GM20431 (cell line): Measurements from ENCODE around the gene EFNB1.

Experiments
- in situ Hi-C: fragments of 300-500 bp; cut with MseI, MboI; formaldehyde crosslinking; loops from one replicate; pipeline ENCODE4 v1.15.0; 2020; ENCODE audit warnings: low sequenced_read_pairs; ENCODE audit not compliant: unreplicated experiment

Gene EFNB1

GRCh38 chrX:68826113-68826980, 2.5 kb upstream of the EFNB1 start:
- in situ Hi-C loops: loop anchor here (25.0 kb wide), 1 partner anchor 386 kb away; no protein-coding TSS in a partner anchor

GRCh38 chrX:68827256-68827655, 1.6 kb upstream of the EFNB1 start:
- in situ Hi-C loops: loop anchor here (25.0 kb wide), 1 partner anchor 385 kb away; no protein-coding TSS in a partner anchor

GRCh38 chrX:68827848-68828624, 785 bp upstream of the EFNB1 start:
- in situ Hi-C loops: loop anchor here (25.0 kb wide), 1 partner anchor 384 kb away; no protein-coding TSS in a partner anchor

GRCh38 chrX:68829582-68830418, 979 bp downstream of the EFNB1 start:
- in situ Hi-C loops: loop anchor here (25.0 kb wide), 1 partner anchor 383 kb away; no protein-coding TSS in a partner anchor

GRCh38 chrX:68830419-68831404, 1.9 kb downstream of the EFNB1 start:
- in situ Hi-C loops: loop anchor here (25.0 kb wide), 1 partner anchor 382 kb away; no protein-coding TSS in a partner anchor

- in situ Hi-C loops: loop anchor here (25.0 kb wide), 1 partner anchor 381 kb away; no protein-coding TSS in a partner anchor
These were observed 2.7 kb downstream of the EFNB1 start for GRCh38 chrX:68831405-68832100.

- in situ Hi-C loops: loop anchor here (25.0 kb wide), 1 partner anchor 380 kb away; no protein-coding TSS in a partner anchor
These were observed 3.2 kb downstream of the EFNB1 start for GRCh38 chrX:68832101-68832416.

GRCh38 chrX:68832516-68833447, 4.0 kb downstream of the EFNB1 start:
- in situ Hi-C loops: loop anchor here (25.0 kb wide), 1 partner anchor 380 kb away; no protein-coding TSS in a partner anchor

GRCh38 chrX:68833448-68833805, 4.6 kb downstream of the EFNB1 start:
- in situ Hi-C loops: loop anchor here (25.0 kb wide), 1 partner anchor 379 kb away; no protein-coding TSS in a partner anchor

- in situ Hi-C loops: loop anchor here (25.0 kb wide), 1 partner anchor 378 kb away; no protein-coding TSS in a partner anchor
These were observed 5.1 kb downstream of the EFNB1 start for GRCh38 chrX:68833855-68834331.

- in situ Hi-C loops: loop anchor here (25.0 kb wide), 1 partner anchor 378 kb away; no protein-coding TSS in a partner anchor
These were observed 5.7 kb downstream of the EFNB1 start for GRCh38 chrX:68834371-68835103.

- in situ Hi-C loops: loop anchor here (25.0 kb wide), 1 partner anchor 377 kb away; no protein-coding TSS in a partner anchor
These were observed 6.3 kb downstream of the EFNB1 start for GRCh38 chrX:68835104-68835442.

- in situ Hi-C loops: loop anchor here (25.0 kb wide), 1 partner anchor 377 kb away; no protein-coding TSS in a partner anchor
These were observed 6.6 kb downstream of the EFNB1 start for GRCh38 chrX:68835468-68835867.

- in situ Hi-C loops: loop anchor here (25.0 kb wide), 1 partner anchor 375 kb away; no protein-coding TSS in a partner anchor
These were observed 8.3 kb downstream of the EFNB1 start for GRCh38 chrX:68837119-68837518.

GRCh38 chrX:68838571-68838910, 9.7 kb downstream of the EFNB1 start:
- in situ Hi-C loops: loop anchor here (25.0 kb wide), 1 partner anchor 374 kb away; no protein-coding TSS in a partner anchor

GRCh38 chrX:68839771-68840170, 10.9 kb downstream of the EFNB1 start:
- in situ Hi-C loops: loop anchor here (25.0 kb wide), 1 partner anchor 373 kb away; no protein-coding TSS in a partner anchor
